ENCODE data around the gene NBPF3. TPM values are rescaled to one million over a fixed set of nuclear protein-coding genes. Genes with fewer than 3 reads are reported as not detected.
"Not testable (repeated sequence)": the region's sequence is repeated elsewhere in the genome, so short reads cannot be mapped to it uniquely, and the experiment has no call there.

Gene NBPF3
- total RNA-seq, 1 experiment from 2014 or later, result 17.3 TPM

- no peak overlapping the region for H3K4me2 ChIP-seq (ENCODE audit: low read length)
- H3K4me1 ChIP-seq (ENCODE audit: control insufficient read depth in 1 of 2, insufficient read depth in 2 of 2, low read length in 2 of 2), result peaks cover 7 to 20% of the 10 kb centered on the region in 2 experiments; a peak in 3 of 4 replicates
- H3K9me2 ChIP-seq (ENCODE audit: insufficient read depth), result no peaks in the 10 kb centered on the region
- no peaks in the 10 kb centered on the region for H3K9me3 ChIP-seq (ENCODE audit: control insufficient read depth in 1 of 2, insufficient read depth in 1 of 2, low read depth in 1 of 2, low read length in 2 of 2)
- no peak overlapping the region for H3K9ac ChIP-seq (ENCODE audit: low read length)
- no peak overlapping the region for H3K27ac ChIP-seq (ENCODE audit: low read depth, low read length)
- DNase-seq (ENCODE audit: low read depth, low spot score) (no peak), ATAC-seq (no peak)
- ChIA-PET RAD21 (ENCODE audit: low non-redundant PET in 1 of 2, low total read pairs in 2 of 2, uncharacterized antibody in 2 of 2, unreplicated experiment in 2 of 2) (no interaction called here), CTCF (no interaction called here), POLR2A (no interaction called here)
- no peak overlapping the region for H2AFZ ChIP-seq (ENCODE audit: low read depth, low read length, poor library complexity, severe bottlenecking)
- no peak overlapping the region for H3K4me3 ChIP-seq (replicated peaks in 1 of 2; ENCODE audit: low read depth in 1 of 2, low read length in 2 of 2)
- BruUV-seq (replicated peaks), result no TSS peak
- no peaks in the 10 kb centered on the region for H3K27me3 ChIP-seq (ENCODE audit: insufficient read depth, low read length)
- no peaks in the 10 kb centered on the region for H4K20me1 ChIP-seq (ENCODE audit: insufficient read depth)
- TF ChIP-seq REST (IDR thresholded peaks at IDR 0.05; ENCODE audit: low read depth) (no peak), POLR2A (IDR thresholded peaks at IDR 0.05; ENCODE audit: borderline replicate concordance, extremely low read depth, insufficient read depth, insufficient read length) (no peak), SP1 (IDR thresholded peaks at IDR 0.05; ENCODE audit: low read depth) (no peak), CTCF (IDR thresholded peaks at IDR 0.05 in 2 of 3, conservative IDR thresholded peaks at IDR 0.05 in 1 of 3; ENCODE audit: borderline replicate concordance in 1 of 3, insufficient read depth in 1 of 3, low read depth in 2 of 3, low read length in 2 of 3) (no peak), MAX (IDR thresholded peaks at IDR 0.05) (no peak), JUND (IDR thresholded peaks at IDR 0.05) (no peak), ZFX (IDR thresholded peaks at IDR 0.05) (no peak), POLR2AphosphoS5 (IDR thresholded peaks at IDR 0.05; ENCODE audit: low read depth, low read length) (no peak), CEBPB (IDR thresholded peaks at IDR 0.05; ENCODE audit: low read depth) (no peak), EZH2phosphoT487 (IDR thresholded peaks at IDR 0.05; ENCODE audit: borderline replicate concordance) (no peak), RAD21 (IDR thresholded peaks at IDR 0.05; ENCODE audit: low read depth) (no peak), ATF3 (IDR thresholded peaks at IDR 0.05) (no peak), SIN3A (IDR thresholded peaks at IDR 0.05; ENCODE audit: low read depth) (no peak), FOSL1 (IDR thresholded peaks at IDR 0.05; ENCODE audit: low read depth) (no peak)
- intact Hi-C loops (cut with micrococcal nuclease), result no loop called here
- H3K79me2 ChIP-seq (ENCODE audit: insufficient read depth, low read length), result peaks cover 19% of the 10 kb centered on the region
- H3K36me3 ChIP-seq (ENCODE audit: control insufficient read depth in 1 of 2, insufficient read depth in 2 of 2, low read length in 2 of 2), result no peaks in the 10 kb centered on the region
Observed at GRCh38 chr1:21437341-21437640, 2.6 kb upstream of the NBPF3 start.

- H3K4me2 ChIP-seq (ENCODE audit: low read length), result peak overlapping the region; percentile 90
- H3K9me2 ChIP-seq (ENCODE audit: insufficient read depth); H3K9me3 ChIP-seq (ENCODE audit: control insufficient read depth in 1 of 2, insufficient read depth in 1 of 2, low read depth in 1 of 2, low read length in 2 of 2); DNase-seq (ENCODE audit: low read depth, low spot score); CTCF ChIA-PET; H2AFZ ChIP-seq (ENCODE audit: low read depth, low read length, poor library complexity, severe bottlenecking); H3K27me3 ChIP-seq (ENCODE audit: insufficient read depth, low read length); intact Hi-C loops (cut with micrococcal nuclease); H3K27ac ChIP-seq (ENCODE audit: low read depth, low read length); H3K4me3 ChIP-seq (replicated peaks in 1 of 2; ENCODE audit: low read depth in 1 of 2, low read length in 2 of 2); POLR2A ChIA-PET; BruUV-seq (replicated peaks); H3K36me3 ChIP-seq (ENCODE audit: control insufficient read depth in 1 of 2, insufficient read depth in 2 of 2, low read length in 2 of 2); H3K9ac ChIP-seq (ENCODE audit: low read length); ATAC-seq; RAD21 ChIA-PET (ENCODE audit: low non-redundant PET in 1 of 2, low total read pairs in 2 of 2, uncharacterized antibody in 2 of 2, unreplicated experiment in 2 of 2); H4K20me1 ChIP-seq (ENCODE audit: insufficient read depth): not testable (repeated sequence)
- H3K79me2 ChIP-seq (ENCODE audit: insufficient read depth, low read length), result peaks cover 22% of the 10 kb centered on the region
- peaks cover 7 to 16% of the 10 kb centered on the region in 2 experiments; a peak in 3 of 4 replicates for H3K4me1 ChIP-seq (ENCODE audit: control insufficient read depth in 1 of 2, insufficient read depth in 2 of 2, low read length in 2 of 2)
Observed at GRCh38 chr1:21438646-21439312, 1.2 kb upstream of the NBPF3 start.
